ENCODE results near the gene TDRD1.

GRCh38 chr10:114138581-114138980, 40.6 kb upstream of the TDRD1 start:
- TF ChIP-seq NRF1 (conservative IDR thresholded peaks at IDR 0.05; ENCODE audit: low read depth, low read length) (no peak), CEBPB (IDR thresholded peaks at IDR 0.05; ENCODE audit: borderline replicate concordance in 1 of 2, low read depth in 2 of 2, low read length in 2 of 2) (no peak)
